OCI-LY1 (cell line): ENCODE results near the gene RHCE.

Experiments
- CTCF ChIP-seq: fragments of 200-600 bp; sonication (generic), shearing (Covaris generic); IDR thresholded peaks from 2 replicates; pipeline ENCODE4 v1.5.1; 2017; ENCODE audit warnings: mild to moderate bottlenecking, antibody characterized with exemption, low read length, moderate library complexity, mixed read lengths
- EZH2 ChIP-seq: fragments of 200-600 bp; sonication (generic), shearing (Covaris generic); IDR thresholded peaks from 2 replicates; pipeline ENCODE4 v1.8.0; 2017; ENCODE audit warnings: borderline replicate concordance, mixed run types, mild to moderate bottlenecking, antibody characterized with exemption, low read length, moderate library complexity, mixed read lengths

GRCh38 chr1:25467193-25467592 lies 46.6 kb upstream of the RHCE start:
- TF ChIP-seq CTCF (no peak), EZH2 (no peak)
